OCI-LY1 (cell line): ENCODE results near the gene CUBN.

Source experiments
- EZH2 ChIP-seq: fragments of 200-600 bp; sonication (generic), shearing (Covaris generic); IDR thresholded peaks from 2 replicates; pipeline ENCODE4 v1.8.0; 2017; ENCODE audit warnings: borderline replicate concordance, mixed run types, mild to moderate bottlenecking, antibody characterized with exemption, low read length, moderate library complexity, mixed read lengths
- TF ChIP-seq, protein P1 (sequence below): fragments of 200-600 bp; sonication (generic), shearing (Covaris generic); IDR thresholded peaks from 2 replicates; pipeline ENCODE4 v1.5.1; 2017; ENCODE audit warnings: mild to moderate bottlenecking, antibody characterized with exemption, low read length, moderate library complexity, mixed read lengths

DNA sequence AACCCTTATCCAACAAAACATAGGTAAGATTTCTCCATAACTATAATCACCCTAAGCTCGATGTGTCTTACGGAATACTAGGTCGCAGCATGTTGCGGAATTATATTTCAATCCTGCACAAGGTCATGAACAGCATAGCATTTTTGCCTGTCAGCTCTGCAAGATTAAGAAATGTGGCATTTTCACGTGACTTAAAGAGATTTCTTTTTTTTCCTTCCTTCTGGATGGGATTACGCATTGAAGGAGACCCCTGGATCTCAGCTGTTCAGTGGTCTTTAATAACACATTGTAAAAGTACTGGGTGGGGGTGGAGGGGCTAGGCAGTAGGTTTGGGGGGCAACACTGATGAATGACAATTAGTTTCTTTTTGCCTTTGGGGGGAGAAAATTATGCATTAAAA lies 106.7 kb downstream of the CUBN start:
- TF ChIP-seq, protein P1, sequence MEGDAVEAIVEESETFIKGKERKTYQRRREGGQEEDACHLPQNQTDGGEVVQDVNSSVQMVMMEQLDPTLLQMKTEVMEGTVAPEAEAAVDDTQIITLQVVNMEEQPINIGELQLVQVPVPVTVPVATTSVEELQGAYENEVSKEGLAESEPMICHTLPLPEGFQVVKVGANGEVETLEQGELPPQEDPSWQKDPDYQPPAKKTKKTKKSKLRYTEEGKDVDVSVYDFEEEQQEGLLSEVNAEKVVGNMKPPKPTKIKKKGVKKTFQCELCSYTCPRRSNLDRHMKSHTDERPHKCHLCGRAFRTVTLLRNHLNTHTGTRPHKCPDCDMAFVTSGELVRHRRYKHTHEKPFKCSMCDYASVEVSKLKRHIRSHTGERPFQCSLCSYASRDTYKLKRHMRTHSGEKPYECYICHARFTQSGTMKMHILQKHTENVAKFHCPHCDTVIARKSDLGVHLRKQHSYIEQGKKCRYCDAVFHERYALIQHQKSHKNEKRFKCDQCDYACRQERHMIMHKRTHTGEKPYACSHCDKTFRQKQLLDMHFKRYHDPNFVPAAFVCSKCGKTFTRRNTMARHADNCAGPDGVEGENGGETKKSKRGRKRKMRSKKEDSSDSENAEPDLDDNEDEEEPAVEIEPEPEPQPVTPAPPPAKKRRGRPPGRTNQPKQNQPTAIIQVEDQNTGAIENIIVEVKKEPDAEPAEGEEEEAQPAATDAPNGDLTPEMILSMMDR = no peak
- TF ChIP-seq EZH2 = no peak
